ENCODE measurements around the gene RAPGEF5. TPM values are rescaled to one million over a fixed set of nuclear protein-coding genes. Genes with fewer than 3 reads are reported as not detected.

RAPGEF5 gene
- total and polyA plus RNA-seq, 4 donors: 7.1 to 54.8 (median 13.0) TPM

DNA sequence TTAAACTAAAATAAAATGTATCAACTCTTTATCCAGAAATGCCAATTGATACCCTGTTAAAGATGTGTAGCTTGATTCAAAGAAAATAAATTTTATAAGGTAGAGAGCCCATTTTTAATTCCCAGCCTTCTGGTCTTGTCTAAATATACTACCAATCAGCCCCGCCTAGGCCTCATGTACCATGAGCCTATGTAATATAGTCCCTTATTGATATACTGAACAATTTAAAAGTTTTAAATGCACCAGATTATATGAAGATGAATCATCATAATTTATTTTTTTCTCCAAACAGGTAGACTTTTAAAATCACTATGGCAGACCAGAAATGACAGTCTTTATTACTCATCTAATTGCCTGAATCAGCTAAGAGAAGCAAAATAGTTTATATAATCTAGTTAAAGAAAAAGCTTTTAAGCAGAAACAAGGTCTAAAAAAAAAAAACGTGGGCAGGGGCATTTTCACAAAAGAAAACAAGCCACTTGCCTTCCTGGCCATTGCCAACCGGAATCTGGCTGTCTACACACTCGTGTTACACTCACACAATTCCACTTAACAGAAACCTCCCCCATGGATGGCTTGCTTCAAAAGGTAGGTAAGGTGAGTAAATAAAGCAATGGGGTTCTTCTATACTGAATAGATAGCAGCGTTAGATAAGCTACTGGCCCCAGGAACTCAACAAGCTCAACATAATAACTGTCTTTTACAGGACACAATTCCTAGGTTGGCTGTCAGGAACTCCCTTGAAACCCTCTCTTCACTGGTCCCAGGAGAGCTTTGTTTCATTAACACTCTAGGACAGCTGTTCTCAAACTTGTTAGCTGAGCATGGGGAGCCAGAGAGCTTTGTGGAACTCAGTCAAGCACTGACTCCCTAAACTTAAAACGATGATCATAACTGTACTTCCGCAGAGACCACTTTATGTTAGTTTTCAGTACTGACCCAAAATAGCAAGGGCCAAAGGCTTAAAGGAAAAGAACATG lies 37.2 kb downstream of the RAPGEF5 start:
- DNase-seq (ENCODE audit: low spot score): no peak
- Histone ChIP-seq H3K4me3 (ENCODE audit: low read depth in 1 of 3, low read length in 3 of 3) (no peak overlapping the region), H3K4me1 (ENCODE audit: control insufficient read depth in 4 of 4, insufficient read depth in 4 of 4, low read length in 3 of 4) (no peaks in the 10 kb centered on the region), H3K36me3 (ENCODE audit: control insufficient read depth in 4 of 4, insufficient read depth in 3 of 4, low read depth in 1 of 4, low read length in 3 of 4) (peaks cover 0 to 2% (median 0%) of the 10 kb centered on the region in 4 donors), H3K9ac (ENCODE audit: low read depth in 1 of 2, low read length in 2 of 2) (no peak overlapping the region), H3K27me3 (ENCODE audit: control insufficient read depth in 4 of 4, insufficient read depth in 4 of 4, low read length in 3 of 4) (no peaks in the 10 kb centered on the region), H3K9me3 (ENCODE audit: control insufficient read depth in 4 of 4, low read length in 3 of 4) (no peaks in the 10 kb centered on the region), H3K27ac (ENCODE audit: low read depth in 1 of 2, low read length in 2 of 2) (no peak overlapping the region)
- 81% methylated on average over 7 of the region's 7 CpGs for WGBS
- TF ChIP-seq SP1 (IDR thresholded peaks at IDR 0.05) (no peak), YY1 (IDR thresholded peaks at IDR 0.05) (no peak), JUND (IDR thresholded peaks at IDR 0.05) (no peak), NR2F2 (IDR thresholded peaks at IDR 0.05) (no peak), FOXA2 (IDR thresholded peaks at IDR 0.05) (no peak)
- TF ChIP-seq, protein P1, sequence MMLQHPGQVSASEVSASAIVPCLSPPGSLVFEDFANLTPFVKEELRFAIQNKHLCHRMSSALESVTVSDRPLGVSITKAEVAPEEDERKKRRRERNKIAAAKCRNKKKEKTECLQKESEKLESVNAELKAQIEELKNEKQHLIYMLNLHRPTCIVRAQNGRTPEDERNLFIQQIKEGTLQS (IDR thresholded peaks at IDR 0.05): no peak
- TF ChIP-seq, protein P2, sequence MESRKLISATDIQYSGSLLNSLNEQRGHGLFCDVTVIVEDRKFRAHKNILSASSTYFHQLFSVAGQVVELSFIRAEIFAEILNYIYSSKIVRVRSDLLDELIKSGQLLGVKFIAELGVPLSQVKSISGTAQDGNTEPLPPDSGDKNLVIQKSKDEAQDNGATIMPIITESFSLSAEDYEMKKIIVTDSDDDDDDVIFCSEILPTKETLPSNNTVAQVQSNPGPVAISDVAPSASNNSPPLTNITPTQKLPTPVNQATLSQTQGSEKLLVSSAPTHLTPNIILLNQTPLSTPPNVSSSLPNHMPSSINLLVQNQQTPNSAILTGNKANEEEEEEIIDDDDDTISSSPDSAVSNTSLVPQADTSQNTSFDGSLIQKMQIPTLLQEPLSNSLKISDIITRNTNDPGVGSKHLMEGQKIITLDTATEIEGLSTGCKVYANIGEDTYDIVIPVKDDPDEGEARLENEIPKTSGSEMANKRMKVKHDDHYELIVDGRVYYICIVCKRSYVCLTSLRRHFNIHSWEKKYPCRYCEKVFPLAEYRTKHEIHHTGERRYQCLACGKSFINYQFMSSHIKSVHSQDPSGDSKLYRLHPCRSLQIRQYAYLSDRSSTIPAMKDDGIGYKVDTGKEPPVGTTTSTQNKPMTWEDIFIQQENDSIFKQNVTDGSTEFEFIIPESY (IDR thresholded peaks at IDR 0.05): no peak

DNA sequence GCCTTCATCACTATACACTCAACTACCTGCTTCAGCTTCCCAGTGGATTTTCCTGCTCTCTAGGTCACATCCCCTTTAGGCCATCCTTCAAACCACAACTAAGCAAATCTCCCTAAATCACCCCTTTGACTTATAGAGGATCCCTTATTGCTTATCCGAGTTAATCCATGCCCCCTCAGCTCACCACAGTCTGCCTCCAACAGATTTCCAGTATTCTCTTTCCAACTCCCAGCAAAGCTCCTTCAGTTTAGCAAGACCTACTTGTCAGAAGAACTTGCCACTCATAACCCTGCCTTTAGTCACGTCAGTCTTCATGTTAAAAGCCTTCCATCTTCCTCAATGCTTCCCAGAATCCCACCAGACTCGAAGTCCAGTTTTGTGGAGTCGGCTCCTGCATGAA lies 38.6 kb downstream of the RAPGEF5 start:
- H3K9ac ChIP-seq (ENCODE audit: low read depth in 1 of 2, low read length in 2 of 2): no peak overlapping the region
- no peak for DNase-seq (ENCODE audit: low spot score)
- H3K4me1 ChIP-seq (ENCODE audit: control insufficient read depth in 4 of 4, insufficient read depth in 4 of 4, low read length in 3 of 4): no peaks in the 10 kb centered on the region
- no peak overlapping the region for H3K27ac ChIP-seq (ENCODE audit: low read depth in 1 of 2, low read length in 2 of 2)
- TF ChIP-seq SP1 (IDR thresholded peaks at IDR 0.05) (no peak), FOXA1 (IDR thresholded peaks at IDR 0.05) (no peak), FOXA2 (IDR thresholded peaks at IDR 0.05) (no peak), GABPA (IDR thresholded peaks at IDR 0.05 in 1 of 2, conservative IDR thresholded peaks at IDR 0.05 in 1 of 2) (no peak), TAF1 (conservative IDR thresholded peaks at IDR 0.05) (no peak), HNF4G (IDR thresholded peaks at IDR 0.05) (no peak), EGR1 (IDR thresholded peaks at IDR 0.05; ENCODE audit: low read depth in 2 of 2) (no peak), RXRA (IDR thresholded peaks at IDR 0.05) (no peak), YY1 (IDR thresholded peaks at IDR 0.05) (no peak), RAD21 (IDR thresholded peaks at IDR 0.05) (no peak)
- TF ChIP-seq, protein P3, sequence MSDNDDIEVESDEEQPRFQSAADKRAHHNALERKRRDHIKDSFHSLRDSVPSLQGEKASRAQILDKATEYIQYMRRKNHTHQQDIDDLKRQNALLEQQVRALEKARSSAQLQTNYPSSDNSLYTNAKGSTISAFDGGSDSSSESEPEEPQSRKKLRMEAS (IDR thresholded peaks at IDR 0.05): no peak
- TF ChIP-seq, protein P2 (IDR thresholded peaks at IDR 0.05): no peak
- TF ChIP-seq, protein P4, sequence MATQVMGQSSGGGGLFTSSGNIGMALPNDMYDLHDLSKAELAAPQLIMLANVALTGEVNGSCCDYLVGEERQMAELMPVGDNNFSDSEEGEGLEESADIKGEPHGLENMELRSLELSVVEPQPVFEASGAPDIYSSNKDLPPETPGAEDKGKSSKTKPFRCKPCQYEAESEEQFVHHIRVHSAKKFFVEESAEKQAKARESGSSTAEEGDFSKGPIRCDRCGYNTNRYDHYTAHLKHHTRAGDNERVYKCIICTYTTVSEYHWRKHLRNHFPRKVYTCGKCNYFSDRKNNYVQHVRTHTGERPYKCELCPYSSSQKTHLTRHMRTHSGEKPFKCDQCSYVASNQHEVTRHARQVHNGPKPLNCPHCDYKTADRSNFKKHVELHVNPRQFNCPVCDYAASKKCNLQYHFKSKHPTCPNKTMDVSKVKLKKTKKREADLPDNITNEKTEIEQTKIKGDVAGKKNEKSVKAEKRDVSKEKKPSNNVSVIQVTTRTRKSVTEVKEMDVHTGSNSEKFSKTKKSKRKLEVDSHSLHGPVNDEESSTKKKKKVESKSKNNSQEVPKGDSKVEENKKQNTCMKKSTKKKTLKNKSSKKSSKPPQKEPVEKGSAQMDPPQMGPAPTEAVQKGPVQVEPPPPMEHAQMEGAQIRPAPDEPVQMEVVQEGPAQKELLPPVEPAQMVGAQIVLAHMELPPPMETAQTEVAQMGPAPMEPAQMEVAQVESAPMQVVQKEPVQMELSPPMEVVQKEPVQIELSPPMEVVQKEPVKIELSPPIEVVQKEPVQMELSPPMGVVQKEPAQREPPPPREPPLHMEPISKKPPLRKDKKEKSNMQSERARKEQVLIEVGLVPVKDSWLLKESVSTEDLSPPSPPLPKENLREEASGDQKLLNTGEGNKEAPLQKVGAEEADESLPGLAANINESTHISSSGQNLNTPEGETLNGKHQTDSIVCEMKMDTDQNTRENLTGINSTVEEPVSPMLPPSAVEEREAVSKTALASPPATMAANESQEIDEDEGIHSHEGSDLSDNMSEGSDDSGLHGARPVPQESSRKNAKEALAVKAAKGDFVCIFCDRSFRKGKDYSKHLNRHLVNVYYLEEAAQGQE (IDR thresholded peaks at IDR 0.05): no peak
- TF ChIP-seq, protein P1 (IDR thresholded peaks at IDR 0.05): no peak
- no peaks in the 10 kb centered on the region for H3K27me3 ChIP-seq (ENCODE audit: control insufficient read depth in 4 of 4, insufficient read depth in 4 of 4, low read length in 3 of 4)
- WGBS: 88% methylated on average over 4 of the region's 4 CpGs
- H3K36me3 ChIP-seq (ENCODE audit: control insufficient read depth in 4 of 4, insufficient read depth in 3 of 4, low read depth in 1 of 4, low read length in 3 of 4): peaks cover 0 to 3% (median under 1%) of the 10 kb centered on the region in 4 donors
- no peak overlapping the region for H3K4me3 ChIP-seq (ENCODE audit: low read depth in 1 of 3, low read length in 3 of 3)
- no peaks in the 10 kb centered on the region for H3K9me3 ChIP-seq (ENCODE audit: control insufficient read depth in 4 of 4, low read length in 3 of 4)
